ENCODE results near the gene COL18A1. TPM values are rescaled to one million over a fixed set of nuclear protein-coding genes. Genes with fewer than 3 reads are reported as not detected.

The COL18A1 gene
- total and polyA plus RNA-seq, 9 of the 15 experiments (the other 6 are each of a cell fraction or from before 2014, with no cell fraction given): 0.14 to 16.4 (median 2.0) TPM

DNA sequence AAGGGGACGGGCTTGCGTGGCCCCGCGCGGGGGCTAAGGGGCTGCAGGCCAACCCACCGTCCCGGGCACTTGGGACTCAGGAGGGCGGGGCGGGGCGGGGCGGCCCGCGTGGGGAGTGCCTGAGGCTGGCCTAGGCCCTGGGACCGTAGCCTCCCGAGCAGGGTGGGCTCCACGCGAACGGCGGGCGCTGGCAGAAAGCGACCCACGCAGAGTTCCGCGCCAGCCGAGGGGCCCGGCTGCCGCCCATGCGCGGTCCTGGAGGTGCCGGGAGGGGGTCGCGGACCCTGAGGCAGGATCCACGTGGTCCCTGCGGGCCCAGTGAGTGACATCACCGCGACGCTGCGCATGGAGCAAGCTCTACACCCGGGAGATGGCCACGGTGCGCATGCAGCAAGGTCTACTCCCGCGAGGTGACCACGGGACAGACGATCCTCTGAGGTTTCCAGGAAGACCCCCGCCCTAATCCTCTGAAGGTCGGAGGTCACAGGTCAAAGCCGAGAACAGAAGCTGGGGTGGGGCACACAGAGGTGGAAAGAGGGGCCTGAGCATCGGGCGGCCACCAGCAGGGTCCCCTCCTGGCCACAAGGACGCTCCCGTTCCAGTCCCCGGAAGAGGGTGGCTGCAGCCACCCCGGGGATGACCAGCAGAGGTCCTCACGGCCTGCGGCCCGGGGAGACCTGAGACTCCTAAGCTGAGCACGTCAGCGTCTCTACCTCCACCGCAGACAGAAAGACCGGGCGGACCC lies 150.8 kb downstream of the COL18A1 start (continued):
- TF ChIP-seq ZNF764 (CRISPR knock-in tag; IDR thresholded peaks at IDR 0.05; ENCODE audit: low read depth) (no peak), BRD9 (IDR thresholded peaks at IDR 0.05; ENCODE audit: low read depth, partially characterized antibody) (no peak), RBM34 (IDR thresholded peaks at IDR 0.05; ENCODE audit: borderline replicate concordance, insufficient read depth, low read length) (no peak), RBM39 (optimal IDR thresholded peaks at IDR 0.05; ENCODE audit: low read depth, low read length) (no peak), HDGF (IDR thresholded peaks at IDR 0.05) (no peak), TOE1 (IDR thresholded peaks at IDR 0.05; ENCODE audit: borderline replicate concordance) (peak; percentile 64; the same call in 1 of the 2 replicates), TOE1 (CRISPR knock-in tag; IDR thresholded peaks at IDR 0.05; ENCODE audit: borderline replicate concordance, low read depth) (no peak), NR2F6 (CRISPR knock-in tag; IDR thresholded peaks at IDR 0.05) (no peak), MYC (IDR thresholded peaks at IDR 0.05; ENCODE audit: low read depth, low read length) (peak; percentile 92), MYC (CRISPR knock-in tag; IDR thresholded peaks at IDR 0.05; ENCODE audit: borderline replicate concordance, low read depth) (0 out of 2 replicates have a peak, but pooled peaks have one; percentile 65), BRCA1 (IDR thresholded peaks at IDR 0.05) (no peak), BRCA1 (CRISPR knock-in tag; IDR thresholded peaks at IDR 0.05) (no peak), ZNF347 (CRISPR knock-in tag; IDR thresholded peaks at IDR 0.05; ENCODE audit: low read depth) (no peak), CXXC5 (CRISPR knock-in tag; IDR thresholded peaks at IDR 0.05) (peak; percentile 76), WHSC1 (IDR thresholded peaks at IDR 0.05; ENCODE audit: low read length) (no peak)
- TF ChIP-seq, protein P1, sequence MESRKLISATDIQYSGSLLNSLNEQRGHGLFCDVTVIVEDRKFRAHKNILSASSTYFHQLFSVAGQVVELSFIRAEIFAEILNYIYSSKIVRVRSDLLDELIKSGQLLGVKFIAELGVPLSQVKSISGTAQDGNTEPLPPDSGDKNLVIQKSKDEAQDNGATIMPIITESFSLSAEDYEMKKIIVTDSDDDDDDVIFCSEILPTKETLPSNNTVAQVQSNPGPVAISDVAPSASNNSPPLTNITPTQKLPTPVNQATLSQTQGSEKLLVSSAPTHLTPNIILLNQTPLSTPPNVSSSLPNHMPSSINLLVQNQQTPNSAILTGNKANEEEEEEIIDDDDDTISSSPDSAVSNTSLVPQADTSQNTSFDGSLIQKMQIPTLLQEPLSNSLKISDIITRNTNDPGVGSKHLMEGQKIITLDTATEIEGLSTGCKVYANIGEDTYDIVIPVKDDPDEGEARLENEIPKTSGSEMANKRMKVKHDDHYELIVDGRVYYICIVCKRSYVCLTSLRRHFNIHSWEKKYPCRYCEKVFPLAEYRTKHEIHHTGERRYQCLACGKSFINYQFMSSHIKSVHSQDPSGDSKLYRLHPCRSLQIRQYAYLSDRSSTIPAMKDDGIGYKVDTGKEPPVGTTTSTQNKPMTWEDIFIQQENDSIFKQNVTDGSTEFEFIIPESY (CRISPR knock-in tag; IDR thresholded peaks at IDR 0.05): peak; percentile 83
- TF ChIP-seq, protein P2, sequence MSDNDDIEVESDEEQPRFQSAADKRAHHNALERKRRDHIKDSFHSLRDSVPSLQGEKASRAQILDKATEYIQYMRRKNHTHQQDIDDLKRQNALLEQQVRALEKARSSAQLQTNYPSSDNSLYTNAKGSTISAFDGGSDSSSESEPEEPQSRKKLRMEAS (CRISPR knock-in tag; IDR thresholded peaks at IDR 0.05): peak; percentile 98
- TF ChIP-seq, protein P3, sequence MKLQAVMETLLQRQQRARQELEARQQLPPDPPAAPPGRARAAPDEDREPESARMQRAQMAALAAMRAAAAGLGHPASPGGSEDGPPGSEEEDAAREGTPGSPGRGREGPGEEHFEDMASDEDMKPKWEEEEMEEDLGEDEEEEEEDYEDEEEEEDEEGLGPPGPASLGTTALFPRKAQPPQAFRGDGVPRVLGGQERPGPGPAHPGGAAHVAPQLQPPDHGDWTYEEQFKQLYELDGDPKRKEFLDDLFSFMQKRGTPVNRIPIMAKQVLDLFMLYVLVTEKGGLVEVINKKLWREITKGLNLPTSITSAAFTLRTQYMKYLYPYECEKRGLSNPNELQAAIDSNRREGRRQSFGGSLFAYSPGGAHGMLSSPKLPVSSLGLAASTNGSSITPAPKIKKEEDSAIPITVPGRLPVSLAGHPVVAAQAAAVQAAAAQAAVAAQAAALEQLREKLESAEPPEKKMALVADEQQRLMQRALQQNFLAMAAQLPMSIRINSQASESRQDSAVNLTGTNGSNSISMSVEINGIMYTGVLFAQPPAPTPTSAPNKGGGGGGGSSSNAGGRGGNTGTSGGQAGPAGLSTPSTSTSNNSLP (IDR thresholded peaks at IDR 0.05; ENCODE audit: borderline replicate concordance, low read depth, low read length): no peak
- TF ChIP-seq, protein P4, sequence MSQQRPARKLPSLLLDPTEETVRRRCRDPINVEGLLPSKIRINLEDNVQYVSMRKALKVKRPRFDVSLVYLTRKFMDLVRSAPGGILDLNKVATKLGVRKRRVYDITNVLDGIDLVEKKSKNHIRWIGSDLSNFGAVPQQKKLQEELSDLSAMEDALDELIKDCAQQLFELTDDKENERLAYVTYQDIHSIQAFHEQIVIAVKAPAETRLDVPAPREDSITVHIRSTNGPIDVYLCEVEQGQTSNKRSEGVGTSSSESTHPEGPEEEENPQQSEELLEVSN (IDR thresholded peaks at IDR 0.05; ENCODE audit: borderline replicate concordance in 1 of 2, extremely low read depth in 1 of 2, insufficient read depth in 1 of 2, insufficient read length in 1 of 2, low read depth in 1 of 2, low read length in 1 of 2, poor library complexity in 1 of 2, severe bottlenecking in 1 of 2): peak; percentile 79 to 87
- TF ChIP-seq, protein P5, sequence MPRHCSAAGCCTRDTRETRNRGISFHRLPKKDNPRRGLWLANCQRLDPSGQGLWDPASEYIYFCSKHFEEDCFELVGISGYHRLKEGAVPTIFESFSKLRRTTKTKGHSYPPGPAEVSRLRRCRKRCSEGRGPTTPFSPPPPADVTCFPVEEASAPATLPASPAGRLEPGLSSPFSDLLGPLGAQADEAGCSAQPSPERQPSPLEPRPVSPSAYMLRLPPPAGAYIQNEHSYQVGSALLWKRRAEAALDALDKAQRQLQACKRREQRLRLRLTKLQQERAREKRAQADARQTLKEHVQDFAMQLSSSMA (CRISPR knock-in tag; IDR thresholded peaks at IDR 0.05): no peak
- TF ChIP-seq, protein P6, sequence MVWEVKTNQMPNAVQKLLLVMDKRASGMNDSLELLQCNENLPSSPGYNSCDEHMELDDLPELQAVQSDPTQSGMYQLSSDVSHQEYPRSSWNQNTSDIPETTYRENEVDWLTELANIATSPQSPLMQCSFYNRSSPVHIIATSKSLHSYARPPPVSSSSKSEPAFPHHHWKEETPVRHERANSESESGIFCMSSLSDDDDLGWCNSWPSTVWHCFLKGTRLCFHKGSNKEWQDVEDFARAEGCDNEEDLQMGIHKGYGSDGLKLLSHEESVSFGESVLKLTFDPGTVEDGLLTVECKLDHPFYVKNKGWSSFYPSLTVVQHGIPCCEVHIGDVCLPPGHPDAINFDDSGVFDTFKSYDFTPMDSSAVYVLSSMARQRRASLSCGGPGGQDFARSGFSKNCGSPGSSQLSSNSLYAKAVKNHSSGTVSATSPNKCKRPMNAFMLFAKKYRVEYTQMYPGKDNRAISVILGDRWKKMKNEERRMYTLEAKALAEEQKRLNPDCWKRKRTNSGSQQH (CRISPR knock-in tag; IDR thresholded peaks at IDR 0.05): no peak
